ENCODE measurements around the gene KAZN. TPM values are rescaled to one million over a fixed set of nuclear protein-coding genes. Genes with fewer than 3 reads are reported as not detected.

The KAZN gene
- total and polyA plus RNA-seq, 2 donors (not counting 1 experiment from before 2014, with no cell fraction given) = 3.4 to 5.0 TPM

- Histone ChIP-seq H3K9ac (ENCODE audit: insufficient read depth, low read length) (no peak overlapping the region), H3K4me1 (ENCODE audit: control insufficient read depth, extremely low read depth, insufficient read depth, low read length) (no peaks in the 10 kb centered on the region), H4K20me1 (ENCODE audit: control insufficient read depth, extremely low read depth, insufficient read depth, low read length) (no peaks in the 10 kb centered on the region), H3K4me2 (ENCODE audit: extremely low read depth, insufficient read depth, low read length) (no peak overlapping the region), H3K79me2 (ENCODE audit: control insufficient read depth, insufficient read depth, low read length) (no peaks in the 10 kb centered on the region), H3K4me3 (replicated peaks in 1 of 4; ENCODE audit: control extremely low read depth in 1 of 4, insufficient read depth in 1 of 4, low read depth in 3 of 4, low read length in 4 of 4) (no peak overlapping the region), H3K27ac (ENCODE audit: insufficient read depth, low read length) (no peak overlapping the region), H3K9me3 (ENCODE audit: control insufficient read depth, insufficient read depth, low read depth, low read length) (no peaks in the 10 kb centered on the region), H3K36me3 (ENCODE audit: control insufficient read depth, insufficient read depth, low read length) (no peaks in the 10 kb centered on the region), H3K27me3 (ENCODE audit: control insufficient read depth, insufficient read depth, low read length) (no peaks in the 10 kb centered on the region), H2AFZ (ENCODE audit: low read length) (no peak overlapping the region)
- no peak for DNase-seq (ENCODE audit: low read depth in 2 of 2)
- TF ChIP-seq CTCF (conservative IDR thresholded peaks at IDR 0.05 in 1 of 2, IDR thresholded peaks at IDR 0.05 in 1 of 2; ENCODE audit: low read depth in 1 of 2, low read length in 2 of 2) (no peak), EZH2 (IDR thresholded peaks at IDR 0.05; ENCODE audit: low read length, missing control alignments) (no peak)
Measured at GRCh38 chr1:14590411-14591180, 7.9 kb upstream of the KAZN start.

- H3K27me3 ChIP-seq (ENCODE audit: control insufficient read depth, insufficient read depth, low read length) = no peaks in the 10 kb centered on the region
- H3K36me3 ChIP-seq (ENCODE audit: control insufficient read depth, insufficient read depth, low read length) = no peaks in the 10 kb centered on the region
- H3K4me2 ChIP-seq (ENCODE audit: extremely low read depth, insufficient read depth, low read length) = no peak overlapping the region
- H3K4me3 ChIP-seq (replicated peaks in 1 of 4; ENCODE audit: control extremely low read depth in 1 of 4, insufficient read depth in 1 of 4, low read depth in 3 of 4, low read length in 4 of 4) = no peak overlapping the region
- no peak for DNase-seq (ENCODE audit: low read depth in 2 of 2)
- H3K27ac ChIP-seq (ENCODE audit: insufficient read depth, low read length) = no peak overlapping the region
- TF ChIP-seq EZH2 (IDR thresholded peaks at IDR 0.05; ENCODE audit: low read length, missing control alignments) (no peak), CTCF (conservative IDR thresholded peaks at IDR 0.05 in 1 of 2, IDR thresholded peaks at IDR 0.05 in 1 of 2; ENCODE audit: low read depth in 1 of 2, low read length in 2 of 2) (no peak)
- H3K4me1 ChIP-seq (ENCODE audit: control insufficient read depth, extremely low read depth, insufficient read depth, low read length) = no peaks in the 10 kb centered on the region
- H4K20me1 ChIP-seq (ENCODE audit: control insufficient read depth, extremely low read depth, insufficient read depth, low read length) = no peaks in the 10 kb centered on the region
- H2AFZ ChIP-seq (ENCODE audit: low read length) = no peak overlapping the region
- H3K9me3 ChIP-seq (ENCODE audit: control insufficient read depth, insufficient read depth, low read depth, low read length) = no peaks in the 10 kb centered on the region
- no peaks in the 10 kb centered on the region for H3K79me2 ChIP-seq (ENCODE audit: control insufficient read depth, insufficient read depth, low read length)
- H3K9ac ChIP-seq (ENCODE audit: insufficient read depth, low read length) = no peak overlapping the region
Measured at GRCh38 chr1:14591600-14591999, 6.9 kb upstream of the KAZN start.

GRCh38 chr1:14592004-14592631 is 6.4 kb upstream of the KAZN start:
- Histone ChIP-seq H2AFZ (ENCODE audit: low read length) (no peak overlapping the region), H3K4me3 (replicated peaks in 1 of 4; ENCODE audit: control extremely low read depth in 1 of 4, insufficient read depth in 1 of 4, low read depth in 3 of 4, low read length in 4 of 4) (no peak overlapping the region), H3K36me3 (ENCODE audit: control insufficient read depth, insufficient read depth, low read length) (no peaks in the 10 kb centered on the region), H3K27me3 (ENCODE audit: control insufficient read depth, insufficient read depth, low read length) (peaks cover 2% of the 10 kb centered on the region), H3K4me2 (ENCODE audit: extremely low read depth, insufficient read depth, low read length) (no peak overlapping the region), H3K9me3 (ENCODE audit: control insufficient read depth, insufficient read depth, low read depth, low read length) (no peaks in the 10 kb centered on the region), H3K4me1 (ENCODE audit: control insufficient read depth, extremely low read depth, insufficient read depth, low read length) (no peaks in the 10 kb centered on the region), H3K27ac (ENCODE audit: insufficient read depth, low read length) (no peak overlapping the region), H3K9ac (ENCODE audit: insufficient read depth, low read length) (no peak overlapping the region), H3K79me2 (ENCODE audit: control insufficient read depth, insufficient read depth, low read length) (no peaks in the 10 kb centered on the region), H4K20me1 (ENCODE audit: control insufficient read depth, extremely low read depth, insufficient read depth, low read length) (no peaks in the 10 kb centered on the region)
- no peak for DNase-seq (ENCODE audit: low read depth in 2 of 2)
- no peak for TF ChIP-seq EZH2 (IDR thresholded peaks at IDR 0.05; ENCODE audit: low read length, missing control alignments)
- no peak for TF ChIP-seq CTCF (conservative IDR thresholded peaks at IDR 0.05 in 1 of 2, IDR thresholded peaks at IDR 0.05 in 1 of 2; ENCODE audit: low read depth in 1 of 2, low read length in 2 of 2)

All from fibroblast of lung (primary cell).